Cardiac fibroblast (primary cell): ENCODE measurements around the gene STOX2.

Experiments used
- DNase-seq, 2 donors: peaks; one replicate each; pipeline versions ENCODE4 v3.0.0 to v3.0.0-alpha.2; 2010; ENCODE audit warnings: low read depth in 2 of 2
- H3K4me3 ChIP-seq, 2 donors: replicated peaks in 1 of 2; 1 replicate in 1 of 2; 2 replicates in 1 of 2; pipeline ENCODE4 v1.5.1; 2011; ENCODE audit warnings: low read depth in 2 of 2, low read length in 2 of 2, mild to moderate bottlenecking in 2 of 2, moderate library complexity in 1 of 2
- TF ChIP-seq, protein P1 (sequence below): IDR thresholded peaks from one replicate; pipeline ENCODE4 v1.5.1; 2011; ENCODE audit warnings: low read depth, mild to moderate bottlenecking, low read length, inconsistent platforms

Gene STOX2

GRCh38 chr4:184059099-184059498 lies 154.0 kb downstream of the STOX2 start:
- no peak overlapping the region for H3K4me3 ChIP-seq
- no peak for DNase-seq
- TF ChIP-seq, protein P1, sequence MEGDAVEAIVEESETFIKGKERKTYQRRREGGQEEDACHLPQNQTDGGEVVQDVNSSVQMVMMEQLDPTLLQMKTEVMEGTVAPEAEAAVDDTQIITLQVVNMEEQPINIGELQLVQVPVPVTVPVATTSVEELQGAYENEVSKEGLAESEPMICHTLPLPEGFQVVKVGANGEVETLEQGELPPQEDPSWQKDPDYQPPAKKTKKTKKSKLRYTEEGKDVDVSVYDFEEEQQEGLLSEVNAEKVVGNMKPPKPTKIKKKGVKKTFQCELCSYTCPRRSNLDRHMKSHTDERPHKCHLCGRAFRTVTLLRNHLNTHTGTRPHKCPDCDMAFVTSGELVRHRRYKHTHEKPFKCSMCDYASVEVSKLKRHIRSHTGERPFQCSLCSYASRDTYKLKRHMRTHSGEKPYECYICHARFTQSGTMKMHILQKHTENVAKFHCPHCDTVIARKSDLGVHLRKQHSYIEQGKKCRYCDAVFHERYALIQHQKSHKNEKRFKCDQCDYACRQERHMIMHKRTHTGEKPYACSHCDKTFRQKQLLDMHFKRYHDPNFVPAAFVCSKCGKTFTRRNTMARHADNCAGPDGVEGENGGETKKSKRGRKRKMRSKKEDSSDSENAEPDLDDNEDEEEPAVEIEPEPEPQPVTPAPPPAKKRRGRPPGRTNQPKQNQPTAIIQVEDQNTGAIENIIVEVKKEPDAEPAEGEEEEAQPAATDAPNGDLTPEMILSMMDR = no peak

DNA sequence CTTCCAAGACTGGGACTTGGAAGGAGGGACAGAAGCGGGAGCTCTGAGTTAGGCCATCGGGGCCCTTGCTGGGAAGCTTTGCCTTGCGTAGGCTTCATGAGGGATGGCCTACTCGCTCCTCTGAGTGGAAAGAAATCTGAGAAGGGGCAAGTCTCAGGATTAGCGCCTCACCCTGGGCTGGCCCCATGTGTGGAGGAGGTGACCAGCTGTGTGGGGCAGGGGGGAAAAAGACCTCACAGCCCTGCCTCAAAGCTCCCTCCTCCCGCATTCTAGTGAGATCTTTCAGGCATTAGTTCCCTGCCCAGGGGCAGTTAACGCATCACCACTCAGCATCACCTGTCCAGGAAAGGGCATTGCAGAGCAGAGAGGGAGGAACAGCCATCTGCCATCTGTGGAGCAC lies 156.5 kb downstream of the STOX2 start:
- no peak for DNase-seq
- TF ChIP-seq, protein P1 = no peak
- no peak overlapping the region for H3K4me3 ChIP-seq

DNA sequence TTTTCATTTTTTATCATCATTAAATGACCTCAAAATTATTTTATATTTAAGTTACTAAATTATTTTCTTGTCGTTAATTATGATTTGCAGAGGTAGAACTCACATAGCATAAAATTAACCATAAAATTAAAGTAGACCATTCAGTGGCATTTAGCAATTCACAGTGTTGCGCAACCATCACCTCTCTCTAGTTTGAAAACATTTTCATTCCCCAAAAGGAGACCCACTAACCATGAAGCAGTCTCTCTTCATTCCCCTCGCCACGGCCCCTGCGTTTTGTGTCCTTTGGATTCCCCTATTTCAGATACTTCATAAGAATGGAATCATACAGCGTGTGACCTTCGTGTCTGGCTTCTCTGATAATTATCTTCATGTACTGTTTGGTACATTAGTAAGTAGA lies 157.7 kb downstream of the STOX2 start:
- H3K4me3 ChIP-seq = no peak overlapping the region
- DNase-seq = no peak
- TF ChIP-seq, protein P1 = no peak

DNA sequence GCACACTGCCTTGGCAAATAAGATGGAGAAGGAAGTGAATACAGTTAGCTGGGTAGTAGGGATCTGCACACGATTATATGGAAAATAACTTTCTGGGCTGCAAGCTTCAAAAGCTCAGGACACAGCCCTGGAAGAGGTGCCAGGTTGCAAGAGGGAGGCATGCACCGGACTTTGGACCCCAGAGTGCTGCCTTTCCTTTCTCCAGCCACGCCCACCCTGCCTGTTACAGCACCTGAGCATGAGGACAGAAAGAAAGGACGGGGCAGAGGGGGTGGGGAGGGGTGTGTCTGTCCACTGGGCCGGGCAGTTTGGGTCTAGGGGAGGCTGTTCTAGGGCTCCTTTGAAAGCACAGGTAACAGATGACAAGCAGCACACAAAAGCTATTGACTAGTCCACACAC lies 159.8 kb downstream of the STOX2 start:
- H3K4me3 ChIP-seq = no peak overlapping the region
- DNase-seq = no peak
- TF ChIP-seq, protein P1 = no peak

DNA sequence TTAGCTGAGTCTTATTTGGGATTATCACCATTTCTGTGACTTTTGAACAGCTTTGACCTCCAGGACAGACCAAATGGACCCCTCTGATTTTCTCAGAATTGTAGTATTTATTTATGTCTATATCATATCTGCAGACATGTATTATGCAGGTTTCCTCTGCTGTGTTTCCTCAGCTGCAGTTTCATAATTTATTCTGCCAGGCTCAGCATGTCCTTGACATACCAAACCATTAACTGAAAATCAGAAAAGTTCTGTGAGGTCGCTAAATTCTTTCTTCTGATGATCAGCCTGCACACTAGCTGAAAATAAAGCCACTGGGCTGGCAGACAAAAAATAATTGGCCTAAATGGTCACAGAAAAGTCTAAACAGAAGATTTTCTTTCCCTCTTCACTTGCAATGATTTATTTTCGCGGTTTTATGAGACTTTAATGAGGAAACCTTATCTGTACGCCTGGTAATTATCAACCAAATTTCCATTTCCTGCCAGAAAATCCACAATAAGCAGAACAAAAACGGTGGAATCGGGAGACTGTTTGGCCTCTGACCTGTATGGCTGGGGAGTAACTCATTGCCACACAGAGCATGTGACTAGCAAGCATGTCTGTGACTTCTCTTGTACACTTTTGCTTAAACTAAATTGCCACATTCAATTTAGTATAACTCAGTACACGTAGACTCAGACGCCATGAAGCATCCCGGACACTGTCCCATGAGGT lies 161.6 kb downstream of the STOX2 start:
- H3K4me3 ChIP-seq = no peak overlapping the region
- no peak for DNase-seq
- TF ChIP-seq, protein P1 = no peak

- TF ChIP-seq, protein P1 = no peak
- DNase-seq = no peak
- no peak overlapping the region for H3K4me3 ChIP-seq
Observed at GRCh38 chr4:184067931-184068554, 162.9 kb downstream of the STOX2 start.
